GM12892 (cell line): ENCODE data around the gene PPP1R15B.

Experiments used
- POLR2A ChIP-seq: IDR thresholded peaks from 2 replicates; pipeline ENCODE4 v1.6.1; 2011; ENCODE audit warnings: low read depth, low read length, control low read depth
- POLR2AphosphoS5 ChIP-seq: IDR thresholded peaks from 2 replicates; pipeline ENCODE4 v1.6.1; 2011; ENCODE audit warnings: low read depth, low read length, control low read depth
- TAF1 ChIP-seq: IDR thresholded peaks from 2 replicates; pipeline ENCODE4 v1.6.1; 2011; ENCODE audit warnings: low read depth, mild to moderate bottlenecking, control low read depth, low read length, borderline replicate concordance

- TF ChIP-seq POLR2A (no peak), POLR2AphosphoS5 (no peak), TAF1 (no peak)
Observed at GRCh38 chr1:204429746-204430145, 18.1 kb upstream of the PPP1R15B start.
